ENCODE measurements around the gene TIMP2. TPM values are rescaled to one million over a fixed set of nuclear protein-coding genes. Genes with fewer than 3 reads are reported as not detected.

TIMP2 gene
- total RNA-seq, 2 experiments from 2014 or later = 6.2 to 7.0 TPM

- CTCF ChIA-PET = no interaction called here
- no peak overlapping the region for H3K4me3 Mint-ChIP-seq
- no peak overlapping the region for H3K27ac Mint-ChIP-seq
- H3K27me3 ChIP-seq (ENCODE audit: control insufficient read depth in 1 of 2, insufficient read depth in 2 of 2, low read length in 2 of 2) = no peaks in the 10 kb centered on the region
- intact Hi-C loops (cut with DNase I, micrococcal nuclease) = no loop called here
- no peak overlapping the region for H3K27ac ChIP-seq (ENCODE audit: low read depth in 1 of 2, low read length in 2 of 2)
- no peak overlapping the region for H3K4me3 ChIP-seq (ENCODE audit: low read length)
- no peaks in the 10 kb centered on the region for H3K4me1 ChIP-seq (ENCODE audit: insufficient read depth, low read length)
- H3K9me3 Mint-ChIP-seq = peaks cover 10% of the 10 kb centered on the region
- POLR2A ChIA-PET = no interaction called here
- H3K4me1 Mint-ChIP-seq (ENCODE audit: low read depth) = no peaks in the 10 kb centered on the region
- DNase-seq (no peak), ATAC-seq (ENCODE audit: poor library complexity) (no peak)
- H3K36me3 Mint-ChIP-seq (ENCODE audit: low read depth) = no peaks in the 10 kb centered on the region
- peaks cover 7 to 23% of the 10 kb centered on the region in 2 experiments for H3K9me3 ChIP-seq (ENCODE audit: control insufficient read depth in 1 of 2, insufficient read depth in 1 of 2, low read length in 2 of 2)
- no peaks in the 10 kb centered on the region for H3K36me3 ChIP-seq (ENCODE audit: insufficient read depth, low read length)
- no peaks in the 10 kb centered on the region for H3K27me3 Mint-ChIP-seq
- TF ChIP-seq CTCF (IDR thresholded peaks at IDR 0.05) = no peak
Measured at GRCh38 chr17:78952706-78953105, 27.5 kb upstream of the TIMP2 start.

GRCh38 chr17:78951967-78952551, 26.9 kb upstream of the TIMP2 start:
- no peaks in the 10 kb centered on the region for H3K4me1 ChIP-seq (ENCODE audit: insufficient read depth, low read length)
- ATAC-seq (ENCODE audit: poor library complexity) = no peak
- H3K4me3 ChIP-seq (ENCODE audit: low read length) = no peak overlapping the region
- intact Hi-C loops (cut with DNase I, micrococcal nuclease) = no loop called here
- H3K36me3 ChIP-seq (ENCODE audit: insufficient read depth, low read length) = no peaks in the 10 kb centered on the region
- Mint-ChIP-seq H3K27ac (no peak overlapping the region), H3K4me3 (no peak overlapping the region), H3K4me1 (ENCODE audit: low read depth) (no peaks in the 10 kb centered on the region), H3K27me3 (no peaks in the 10 kb centered on the region), H3K9me3 (peaks cover 10% of the 10 kb centered on the region), H3K36me3 (ENCODE audit: low read depth) (no peaks in the 10 kb centered on the region)
- peaks cover 7 to 25% of the 10 kb centered on the region in 2 experiments for H3K9me3 ChIP-seq (ENCODE audit: control insufficient read depth in 1 of 2, insufficient read depth in 1 of 2, low read length in 2 of 2)
- CTCF ChIA-PET = no interaction called here
- no peak for TF ChIP-seq CTCF (IDR thresholded peaks at IDR 0.05)
- no peak for DNase-seq
- no peaks in the 10 kb centered on the region for H3K27me3 ChIP-seq (ENCODE audit: control insufficient read depth in 1 of 2, insufficient read depth in 2 of 2, low read length in 2 of 2)
- POLR2A ChIA-PET = no interaction called here
- H3K27ac ChIP-seq (ENCODE audit: low read depth in 1 of 2, low read length in 2 of 2) = no peak overlapping the region

GRCh38 chr17:78950870-78951269, 25.7 kb upstream of the TIMP2 start:
- peaks cover 10% of the 10 kb centered on the region for H3K9me3 Mint-ChIP-seq
- DNase-seq = no peak
- ATAC-seq (ENCODE audit: poor library complexity) = no peak
- ChIA-PET CTCF (interaction anchor here (0.6 kb wide), 1 partner anchor 1854 kb away, joined by 4 read pairs; no protein-coding TSS in a partner anchor), POLR2A (no interaction called here)
- no peak overlapping the region for H3K27ac Mint-ChIP-seq
- H3K4me1 Mint-ChIP-seq (ENCODE audit: low read depth) = no peaks in the 10 kb centered on the region
- H3K4me1 ChIP-seq (ENCODE audit: insufficient read depth, low read length) = no peaks in the 10 kb centered on the region
- no peaks in the 10 kb centered on the region for H3K27me3 Mint-ChIP-seq
- H3K27ac ChIP-seq (ENCODE audit: low read depth in 1 of 2, low read length in 2 of 2) = no peak overlapping the region
- H3K4me3 Mint-ChIP-seq = no peak overlapping the region
- H3K9me3 ChIP-seq (ENCODE audit: control insufficient read depth in 1 of 2, insufficient read depth in 1 of 2, low read length in 2 of 2) = peaks cover 7 to 27% of the 10 kb centered on the region in 2 experiments
- no peaks in the 10 kb centered on the region for H3K27me3 ChIP-seq (ENCODE audit: control insufficient read depth in 1 of 2, insufficient read depth in 2 of 2, low read length in 2 of 2)
- no peak for TF ChIP-seq CTCF (IDR thresholded peaks at IDR 0.05)
- no peaks in the 10 kb centered on the region for H3K36me3 ChIP-seq (ENCODE audit: insufficient read depth, low read length)
- no peaks in the 10 kb centered on the region for H3K36me3 Mint-ChIP-seq (ENCODE audit: low read depth)
- H3K4me3 ChIP-seq (ENCODE audit: low read length) = no peak overlapping the region
- intact Hi-C loops (cut with DNase I, micrococcal nuclease) = no loop called here
